SK-N-SH (cell line): ENCODE measurements around the gene CDH4. TPM values are rescaled to one million over a fixed set of nuclear protein-coding genes. Genes with fewer than 3 reads are reported as not detected.

Experiments used
- CTCF ChIA-PET: fragments of 300-600, 350-600 bp; formaldehyde crosslinking; extraction: SDS; loops from one replicate; lab custom pipeline; 2021; lab: Yijun Ruan, JAX
- POLR2A ChIA-PET: fragments of 350-600 bp; sonication (Branson Sonifier 250); formaldehyde crosslinking; extraction: SDS; loops from one replicate; lab custom pipeline; 2020; ENCODE audit warnings: antibody characterized with exemption, inconsistent platforms; lab: Yijun Ruan, JAX
- DNase-seq: peaks from one replicate; pipeline ENCODE4 v3.0.0; 2012
- H2AFZ ChIP-seq: fragments of 200-600 bp; sonication (generic); 2 replicates; pipeline ENCODE4 v1.8.1; 2016; ENCODE audit warnings: antibody characterized with exemption, mild to moderate bottlenecking, low read depth
- H3F3A ChIP-seq: fragments of 200-600 bp; sonication (generic); replicated peaks from 2 replicates; pipeline ENCODE3; 2016; ENCODE audit warnings: antibody characterized with exemption, mild to moderate bottlenecking; ENCODE audit not compliant: insufficient read depth
- H3K27ac ChIP-seq, 2 experiments: fragments of 200-500 bp in 1 of 2; fragments of 200-600 bp in 1 of 2; sonication (Bioruptor generic) in 1 of 2; sonication (generic), shearing (Covaris generic) in 1 of 2; 2 replicates each; pipeline versions ENCODE4 v1.5.1 to v1.6.1; 2014 to 2016; ENCODE audit warnings: low read depth in 2 of 2, inconsistent platforms in 1 of 2, low read length in 1 of 2, mild to moderate bottlenecking in 1 of 2, mixed read lengths in 1 of 2
- H3K27me3 ChIP-seq: fragments of 200-600 bp; sonication (generic), shearing (Covaris generic); 2 replicates; pipeline ENCODE4 v1.6.1; 2016; ENCODE audit warnings: mixed run types; ENCODE audit not compliant: insufficient read depth
- H3K36me3 ChIP-seq, 2 experiments: fragments of 200-500 bp in 1 of 2; fragments of 200-600 bp in 1 of 2; sonication (Bioruptor generic) in 1 of 2; sonication (generic) in 1 of 2; replicated peaks in 1 of 2; 2 replicates each; pipeline versions ENCODE3 to v1.5.1; 2014 to 2016; ENCODE audit warnings: low read length in 1 of 2, mild to moderate bottlenecking in 1 of 2; ENCODE audit not compliant: insufficient read depth in 2 of 2, control insufficient read depth in 1 of 2
- H3K4me1 ChIP-seq, 2 experiments: fragments of 200-500 bp in 1 of 2; fragments of 200-600 bp in 1 of 2; sonication (Bioruptor generic) in 1 of 2; sonication (generic), shearing (Covaris generic) in 1 of 2; 2 replicates each; pipeline versions ENCODE4 v1.5.1 to v1.6.1; 2014 to 2016; ENCODE audit warnings: low read depth in 1 of 2, low read length in 1 of 2, mixed run types in 1 of 2; ENCODE audit not compliant: insufficient read depth in 2 of 2, control insufficient read depth in 1 of 2
- H3K4me2 ChIP-seq: fragments of 200-600 bp; sonication (generic), shearing (Covaris generic); 2 replicates; pipeline ENCODE4 v1.6.1; 2017; ENCODE audit warnings: mixed run types
- H3K4me3 ChIP-seq, 2 experiments: fragments of 200-500 bp in 1 of 2; fragments of 200-600 bp in 1 of 2; sonication (Bioruptor generic) in 1 of 2; sonication (generic), shearing (Covaris generic) in 1 of 2; 2 replicates each; pipeline versions ENCODE4 v1.5.1 to v1.8.1; 2014 to 2016; ENCODE audit warnings: low read depth in 2 of 2, inconsistent platforms in 1 of 2, low read length in 1 of 2, mild to moderate bottlenecking in 1 of 2, mixed read lengths in 1 of 2, moderate library complexity in 1 of 2
- H3K79me2 ChIP-seq: fragments of 200-600 bp; sonication (generic); 2 replicates; pipeline ENCODE4 v1.8.1; 2017; ENCODE audit warnings: mild to moderate bottlenecking; ENCODE audit not compliant: insufficient read depth
- H3K9ac ChIP-seq: fragments of 200-600 bp; sonication (generic); 2 replicates; pipeline ENCODE4 v1.6.1; 2017; ENCODE audit warnings: mixed run types
- H3K9me2 ChIP-seq: fragments of 200-600 bp; sonication (generic); 2 replicates; pipeline ENCODE4 v1.6.1; 2017; ENCODE audit warnings: mixed run types
- H3K9me3 ChIP-seq: fragments of 200-600 bp; sonication (generic); 2 replicates; pipeline ENCODE4 v1.6.1; 2017; ENCODE audit warnings: mixed run types, mild to moderate bottlenecking, moderate library complexity
- H4K20me1 ChIP-seq: fragments of 200-600 bp; sonication (generic); 2 replicates; pipeline ENCODE4 v1.6.1; 2017; ENCODE audit warnings: mild to moderate bottlenecking, mixed run types; ENCODE audit not compliant: insufficient read depth
- ELF1 ChIP-seq: IDR thresholded peaks from 2 replicates; pipeline ENCODE4 v1.4.0; 2012
- EZH2phosphoT487 ChIP-seq: fragments of 200-600 bp; sonication (generic); IDR thresholded peaks from 2 replicates; pipeline ENCODE4 v1.6.1; 2017; ENCODE audit warnings: low read depth, mixed run types, mild to moderate bottlenecking, antibody characterized with exemption, moderate library complexity, borderline replicate concordance
- FOSL2 ChIP-seq: IDR thresholded peaks from 2 replicates; pipeline ENCODE4 v1.4.0; 2012; ENCODE audit warnings: low read depth, mild to moderate bottlenecking, moderate library complexity, borderline replicate concordance
- JUND ChIP-seq: IDR thresholded peaks from 2 replicates; pipeline ENCODE4 v1.4.0; 2012
- MEF2A ChIP-seq: IDR thresholded peaks from 2 replicates; pipeline ENCODE4 v1.4.0; 2012; ENCODE audit warnings: low read depth, borderline replicate concordance
- MXI1 ChIP-seq: IDR thresholded peaks from 2 replicates; pipeline ENCODE4 v1.6.1; 2012; ENCODE audit warnings: mild to moderate bottlenecking, low read depth, low read length, improper control_type of control experiment
- NRF1 ChIP-seq: IDR thresholded peaks from 2 replicates; pipeline ENCODE4 v1.6.1; 2012; ENCODE audit warnings: low read depth, mild to moderate bottlenecking, low read length
- RFX5 ChIP-seq: IDR thresholded peaks from 2 replicates; pipeline ENCODE4 v1.6.1; 2012; ENCODE audit warnings: mild to moderate bottlenecking, improper control_type of control experiment, low read length
- RXRA ChIP-seq: IDR thresholded peaks from 2 replicates; pipeline ENCODE4 v1.4.0; 2012; ENCODE audit warnings: low read depth, mild to moderate bottlenecking, borderline replicate concordance
- SIN3A ChIP-seq: IDR thresholded peaks from 2 replicates; pipeline ENCODE4 v1.6.1; 2012; ENCODE audit warnings: low read depth, mild to moderate bottlenecking, low read length, moderate library complexity, borderline replicate concordance
- SMC3 ChIP-seq: IDR thresholded peaks from 2 replicates; pipeline ENCODE4 v1.6.1; 2012; ENCODE audit warnings: low read depth, low read length, improper control_type of control experiment
- TAF1 ChIP-seq: IDR thresholded peaks from 2 replicates; pipeline ENCODE4 v1.6.1; 2012; ENCODE audit warnings: low read depth, mild to moderate bottlenecking, low read length, moderate library complexity, borderline replicate concordance
- TEAD4 ChIP-seq: IDR thresholded peaks from 2 replicates; pipeline ENCODE4 v1.4.0; 2012; ENCODE audit warnings: mild to moderate bottlenecking, borderline replicate concordance; ENCODE audit not compliant: insufficient read depth
- YY1 ChIP-seq: IDR thresholded peaks from 2 replicates; pipeline ENCODE4 v1.4.0; 2012; ENCODE audit warnings: low read depth, mild to moderate bottlenecking
- WGBS: methylation state at CpG from one replicate; pipeline ENCODE4 v1.1.6; 2017; ENCODE audit warnings: low lambda C conversion rate; 5-methylcytosine and 5-hydroxymethylcytosine counted together
- polyA plus RNA-seq, 3 experiments: library from polyadenylated mRNA; depleted of rRNA; stranded (reverse); fragments of >200 nt; gene quantifications; 2 replicates each; pipeline ENCODE4 v1.2.3, GENCODE V29; 2012
- TF ChIP-seq, protein P1 (sequence below): fragments of 150-350 bp; IDR thresholded peaks from 2 replicates; pipeline ENCODE4 v1.6.1; 2016; ENCODE audit warnings: mild to moderate bottlenecking, low read depth, low read length
- TF ChIP-seq, protein P2 (sequence below): IDR thresholded peaks from 2 replicates; pipeline ENCODE4; 2012
- TF ChIP-seq, protein P3 (sequence below): IDR thresholded peaks from 2 replicates; pipeline ENCODE4 v1.4.0; 2012; ENCODE audit warnings: low read depth
- TF ChIP-seq, protein P4 (sequence below): IDR thresholded peaks from 2 replicates; pipeline ENCODE4 v1.4.0; 2012; ENCODE audit warnings: low read depth, borderline replicate concordance

The CDH4 gene
- polyA plus RNA-seq, 1 of the 3 experiments (the other 2 are of a cell fraction), result not detected

DNA sequence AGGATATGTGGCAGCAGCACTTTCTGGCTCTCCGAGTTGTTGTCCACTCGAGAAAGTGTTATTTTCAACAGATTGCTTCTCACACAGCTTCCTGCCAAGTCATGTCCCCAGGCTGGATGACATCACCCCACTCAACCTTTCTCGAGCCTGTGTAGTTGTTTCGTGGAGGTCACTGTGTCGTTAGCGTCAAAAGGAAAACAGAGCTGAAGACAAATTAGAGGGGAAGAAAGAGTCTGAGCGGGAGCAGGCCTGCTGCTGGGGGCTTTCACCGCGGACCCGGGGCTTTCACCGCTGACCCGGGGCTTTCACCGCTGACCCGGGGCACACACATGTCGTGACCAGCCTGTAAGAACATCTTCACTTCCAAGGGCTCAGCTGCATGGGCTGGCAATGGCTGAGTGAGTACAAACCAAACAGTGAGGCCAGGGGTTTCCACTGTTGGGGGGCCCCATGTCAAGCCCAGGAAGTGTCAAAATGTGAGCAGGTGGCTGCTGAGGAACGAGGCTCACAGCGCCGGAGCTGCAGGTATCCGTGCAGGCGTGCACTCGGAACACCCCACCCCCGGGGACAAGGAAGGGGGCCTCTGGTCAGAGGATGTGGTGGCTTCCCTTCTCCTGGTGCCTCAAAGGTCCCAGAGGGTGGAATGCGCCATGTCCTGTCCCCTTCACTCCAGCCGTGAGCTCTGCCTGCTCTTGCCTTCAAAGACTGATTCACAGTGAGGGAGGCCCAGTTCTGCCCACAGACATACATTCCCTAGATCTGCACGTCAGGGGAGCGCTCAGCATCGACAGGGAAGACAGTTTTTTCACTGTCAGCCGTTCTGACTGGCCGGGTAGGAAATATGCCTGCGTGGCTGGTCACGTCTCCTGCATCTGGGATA, 447.7 kb downstream of the CDH4 start:
- Histone ChIP-seq H3K9me2 (no peaks in the 10 kb centered on the region), H3K9ac (no peak overlapping the region), H3K9me3 (no peaks in the 10 kb centered on the region), H3K36me3 (no peaks in the 10 kb centered on the region), H3K4me3 (no peak overlapping the region), H3K27me3 (no peaks in the 10 kb centered on the region), H3K27ac (no peak overlapping the region), H3K4me1 (peaks cover 0 to 7% of the 10 kb centered on the region in 2 experiments; a peak in 1 of 4 replicates), H3K79me2 (no peaks in the 10 kb centered on the region), H4K20me1 (no peaks in the 10 kb centered on the region), H3F3A (no peaks in the 10 kb centered on the region), H2AFZ (no peak overlapping the region), H3K4me2 (no peak overlapping the region)
- peak; percentile 52 for DNase-seq
- POLR2A ChIA-PET, result no interaction called here
- no peak for TF ChIP-seq MXI1
- no peak for TF ChIP-seq TEAD4
- TF ChIP-seq, protein P1, sequence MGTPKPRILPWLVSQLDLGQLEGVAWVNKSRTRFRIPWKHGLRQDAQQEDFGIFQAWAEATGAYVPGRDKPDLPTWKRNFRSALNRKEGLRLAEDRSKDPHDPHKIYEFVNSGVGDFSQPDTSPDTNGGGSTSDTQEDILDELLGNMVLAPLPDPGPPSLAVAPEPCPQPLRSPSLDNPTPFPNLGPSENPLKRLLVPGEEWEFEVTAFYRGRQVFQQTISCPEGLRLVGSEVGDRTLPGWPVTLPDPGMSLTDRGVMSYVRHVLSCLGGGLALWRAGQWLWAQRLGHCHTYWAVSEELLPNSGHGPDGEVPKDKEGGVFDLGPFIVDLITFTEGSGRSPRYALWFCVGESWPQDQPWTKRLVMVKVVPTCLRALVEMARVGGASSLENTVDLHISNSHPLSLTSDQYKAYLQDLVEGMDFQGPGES, result no peak
- TF ChIP-seq TAF1, result no peak
- TF ChIP-seq EZH2phosphoT487, result no peak
- TF ChIP-seq RXRA, result no peak
- TF ChIP-seq JUND, result no peak
- TF ChIP-seq, protein P2, sequence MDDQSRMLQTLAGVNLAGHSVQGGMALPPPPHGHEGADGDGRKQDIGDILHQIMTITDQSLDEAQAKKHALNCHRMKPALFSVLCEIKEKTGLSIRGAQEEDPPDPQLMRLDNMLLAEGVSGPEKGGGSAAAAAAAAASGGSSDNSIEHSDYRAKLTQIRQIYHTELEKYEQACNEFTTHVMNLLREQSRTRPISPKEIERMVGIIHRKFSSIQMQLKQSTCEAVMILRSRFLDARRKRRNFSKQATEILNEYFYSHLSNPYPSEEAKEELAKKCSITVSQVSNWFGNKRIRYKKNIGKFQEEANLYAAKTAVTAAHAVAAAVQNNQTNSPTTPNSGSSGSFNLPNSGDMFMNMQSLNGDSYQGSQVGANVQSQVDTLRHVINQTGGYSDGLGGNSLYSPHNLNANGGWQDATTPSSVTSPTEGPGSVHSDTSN, result no peak
- TF ChIP-seq NRF1, result no peak
- TF ChIP-seq SMC3, result no peak
- no peak for TF ChIP-seq ELF1
- TF ChIP-seq RFX5, result no peak
- TF ChIP-seq FOSL2, result no peak
- WGBS, result 38% methylated on average over 22 of the region's 31 CpGs
- CTCF ChIA-PET, result no interaction called here

DNA sequence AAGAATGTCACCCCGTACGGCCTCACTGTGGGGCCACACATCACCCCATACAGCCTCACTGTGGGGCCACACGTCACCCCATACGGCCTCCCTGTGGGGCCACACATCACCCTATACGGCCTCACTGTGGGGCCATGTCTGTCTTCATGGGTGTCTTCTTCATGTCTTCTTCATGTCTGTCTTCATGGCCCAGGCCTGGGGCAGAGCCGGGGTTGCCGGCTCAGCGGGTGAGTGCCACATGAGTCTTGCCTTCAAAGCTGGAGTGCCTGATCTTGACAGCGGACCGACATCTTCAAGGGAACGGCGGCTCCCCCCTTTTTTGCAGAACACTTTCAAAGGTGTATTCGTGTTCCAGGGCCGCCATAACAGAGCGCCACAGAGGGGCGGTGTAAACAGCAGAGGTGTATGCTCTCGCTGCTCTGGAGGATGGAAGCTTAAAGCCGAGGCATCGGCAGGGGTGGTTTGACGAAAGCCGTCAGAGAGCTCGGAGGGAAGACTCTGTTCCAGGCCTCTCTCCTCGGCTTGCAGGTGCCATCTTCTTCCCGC, 448.6 kb downstream of the CDH4 start:
- Histone ChIP-seq H4K20me1 (no peaks in the 10 kb centered on the region), H3K4me3 (no peak overlapping the region), H3K27me3 (no peaks in the 10 kb centered on the region), H3K9me2 (no peaks in the 10 kb centered on the region), H3K4me2 (no peak overlapping the region), H3K4me1 (peaks cover 0 to 7% of the 10 kb centered on the region in 2 experiments; a peak in 1 of 4 replicates), H3K36me3 (no peaks in the 10 kb centered on the region), H3K9me3 (no peaks in the 10 kb centered on the region), H3K9ac (no peak overlapping the region), H3K27ac (no peak overlapping the region), H3K79me2 (no peaks in the 10 kb centered on the region), H3F3A (no peaks in the 10 kb centered on the region), H2AFZ (no peak overlapping the region)
- ChIA-PET CTCF (no interaction called here), POLR2A (no interaction called here)
- TF ChIP-seq RXRA (no peak), MXI1 (no peak), YY1 (no peak), MEF2A (no peak), TAF1 (no peak), NRF1 (no peak), SIN3A (no peak), JUND (no peak), FOSL2 (no peak)
- TF ChIP-seq, protein P3, sequence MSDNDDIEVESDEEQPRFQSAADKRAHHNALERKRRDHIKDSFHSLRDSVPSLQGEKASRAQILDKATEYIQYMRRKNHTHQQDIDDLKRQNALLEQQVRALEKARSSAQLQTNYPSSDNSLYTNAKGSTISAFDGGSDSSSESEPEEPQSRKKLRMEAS, result no peak
- TF ChIP-seq, protein P4, sequence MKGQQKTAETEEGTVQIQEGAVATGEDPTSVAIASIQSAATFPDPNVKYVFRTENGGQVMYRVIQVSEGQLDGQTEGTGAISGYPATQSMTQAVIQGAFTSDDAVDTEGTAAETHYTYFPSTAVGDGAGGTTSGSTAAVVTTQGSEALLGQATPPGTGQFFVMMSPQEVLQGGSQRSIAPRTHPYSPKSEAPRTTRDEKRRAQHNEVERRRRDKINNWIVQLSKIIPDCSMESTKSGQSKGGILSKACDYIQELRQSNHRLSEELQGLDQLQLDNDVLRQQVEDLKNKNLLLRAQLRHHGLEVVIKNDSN, result no peak
- DNase-seq, result no peak
- whole genome bisulfite sequencing, result 71% methylated on average over 23 of the region's 24 CpGs
